ENCODE results near the gene THBS3.
A peak's percentile ranks its signal among the peaks of the same experiment; 100 is the strongest.
"Not testable (repeated sequence)": the region's sequence is repeated elsewhere in the genome, so short reads cannot be mapped to it uniquely, and the experiment has no call there.

THBS3 gene

DNA sequence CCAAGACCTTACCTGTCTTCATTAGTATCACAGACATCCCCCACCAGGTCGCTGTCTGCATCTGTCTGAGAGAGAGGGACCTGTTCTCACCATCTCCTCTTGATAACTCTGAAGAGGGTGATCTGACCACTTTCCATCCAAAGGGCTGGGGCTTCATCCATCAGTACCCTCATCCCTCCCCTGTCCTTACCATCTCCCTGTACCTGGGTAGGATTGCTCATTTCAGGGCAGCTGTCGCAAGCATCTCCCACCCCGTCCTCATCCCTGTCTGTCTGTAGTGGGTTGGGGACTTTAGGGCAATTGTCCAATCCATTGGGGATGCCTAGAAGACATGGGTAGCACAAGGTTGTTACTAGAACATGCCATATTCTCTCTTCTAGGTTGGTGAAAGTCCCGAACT, 7.9 kb downstream of the THBS3 start:
- no peak for DNase-seq (ENCODE audit: low read depth)
- no peak overlapping the region for H3K4me3 ChIP-seq (ENCODE audit: low read length)
- TF ChIP-seq, protein P1, sequence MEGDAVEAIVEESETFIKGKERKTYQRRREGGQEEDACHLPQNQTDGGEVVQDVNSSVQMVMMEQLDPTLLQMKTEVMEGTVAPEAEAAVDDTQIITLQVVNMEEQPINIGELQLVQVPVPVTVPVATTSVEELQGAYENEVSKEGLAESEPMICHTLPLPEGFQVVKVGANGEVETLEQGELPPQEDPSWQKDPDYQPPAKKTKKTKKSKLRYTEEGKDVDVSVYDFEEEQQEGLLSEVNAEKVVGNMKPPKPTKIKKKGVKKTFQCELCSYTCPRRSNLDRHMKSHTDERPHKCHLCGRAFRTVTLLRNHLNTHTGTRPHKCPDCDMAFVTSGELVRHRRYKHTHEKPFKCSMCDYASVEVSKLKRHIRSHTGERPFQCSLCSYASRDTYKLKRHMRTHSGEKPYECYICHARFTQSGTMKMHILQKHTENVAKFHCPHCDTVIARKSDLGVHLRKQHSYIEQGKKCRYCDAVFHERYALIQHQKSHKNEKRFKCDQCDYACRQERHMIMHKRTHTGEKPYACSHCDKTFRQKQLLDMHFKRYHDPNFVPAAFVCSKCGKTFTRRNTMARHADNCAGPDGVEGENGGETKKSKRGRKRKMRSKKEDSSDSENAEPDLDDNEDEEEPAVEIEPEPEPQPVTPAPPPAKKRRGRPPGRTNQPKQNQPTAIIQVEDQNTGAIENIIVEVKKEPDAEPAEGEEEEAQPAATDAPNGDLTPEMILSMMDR (conservative IDR thresholded peaks at IDR 0.05; ENCODE audit: low read length), result no peak

DNA sequence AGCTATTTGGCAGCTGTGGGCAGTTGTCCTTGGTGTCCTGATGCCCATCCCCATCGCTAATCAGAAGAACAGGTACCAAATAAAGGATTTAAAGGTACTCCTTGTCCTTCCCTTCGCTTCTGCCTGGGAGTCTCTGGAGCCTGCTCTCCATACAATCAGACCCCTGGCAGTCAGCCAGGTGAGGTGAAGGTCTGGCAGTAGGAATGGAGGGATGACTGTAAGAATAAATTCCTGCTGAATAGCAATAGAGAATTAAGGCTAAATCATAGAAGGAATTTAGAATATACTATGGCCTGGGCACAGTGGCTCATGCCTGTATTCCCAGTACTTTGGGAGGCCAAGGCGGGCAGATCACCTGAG, 9.2 kb downstream of the THBS3 start:
- DNase-seq (ENCODE audit: low read depth), result no peak
- TF ChIP-seq, protein P1 (conservative IDR thresholded peaks at IDR 0.05; ENCODE audit: low read length), result no peak
- H3K4me3 ChIP-seq (ENCODE audit: low read length), result no peak overlapping the region

DNA sequence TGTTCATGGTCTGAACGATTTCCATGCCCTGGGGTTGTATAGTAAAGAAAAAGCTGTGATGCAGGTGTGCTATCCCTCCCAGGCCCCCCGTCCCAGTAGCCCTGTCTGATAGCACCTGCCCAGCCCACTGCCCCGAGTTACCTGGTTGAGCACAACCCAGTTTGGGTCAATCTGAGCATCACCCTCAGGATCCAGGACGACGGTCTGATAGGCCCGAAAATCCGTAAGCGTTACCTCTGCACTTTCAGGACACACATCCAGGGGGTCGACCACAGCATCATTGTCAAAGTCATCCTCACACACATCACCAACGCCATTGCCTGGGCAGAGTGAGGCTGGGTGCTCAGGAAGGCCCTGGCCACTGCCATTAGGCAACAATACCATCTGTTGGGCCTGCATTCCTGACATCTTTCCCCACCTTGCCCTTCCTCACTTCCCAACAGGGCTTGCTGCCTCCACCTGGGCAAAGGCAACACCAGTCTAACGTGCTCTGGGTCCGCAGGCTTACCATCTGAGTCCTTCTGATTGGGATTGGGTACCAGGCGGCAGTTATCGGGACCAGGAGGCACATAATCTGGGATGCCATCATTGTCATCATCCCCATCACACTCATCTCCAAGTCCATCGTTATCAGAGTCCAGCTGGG, 9.7 kb downstream of the THBS3 start:
- no peak for DNase-seq (ENCODE audit: low read depth)
- TF ChIP-seq, protein P1 (conservative IDR thresholded peaks at IDR 0.05; ENCODE audit: low read length), result no peak
- H3K4me3 ChIP-seq (ENCODE audit: low read length), result no peak overlapping the region

DNA sequence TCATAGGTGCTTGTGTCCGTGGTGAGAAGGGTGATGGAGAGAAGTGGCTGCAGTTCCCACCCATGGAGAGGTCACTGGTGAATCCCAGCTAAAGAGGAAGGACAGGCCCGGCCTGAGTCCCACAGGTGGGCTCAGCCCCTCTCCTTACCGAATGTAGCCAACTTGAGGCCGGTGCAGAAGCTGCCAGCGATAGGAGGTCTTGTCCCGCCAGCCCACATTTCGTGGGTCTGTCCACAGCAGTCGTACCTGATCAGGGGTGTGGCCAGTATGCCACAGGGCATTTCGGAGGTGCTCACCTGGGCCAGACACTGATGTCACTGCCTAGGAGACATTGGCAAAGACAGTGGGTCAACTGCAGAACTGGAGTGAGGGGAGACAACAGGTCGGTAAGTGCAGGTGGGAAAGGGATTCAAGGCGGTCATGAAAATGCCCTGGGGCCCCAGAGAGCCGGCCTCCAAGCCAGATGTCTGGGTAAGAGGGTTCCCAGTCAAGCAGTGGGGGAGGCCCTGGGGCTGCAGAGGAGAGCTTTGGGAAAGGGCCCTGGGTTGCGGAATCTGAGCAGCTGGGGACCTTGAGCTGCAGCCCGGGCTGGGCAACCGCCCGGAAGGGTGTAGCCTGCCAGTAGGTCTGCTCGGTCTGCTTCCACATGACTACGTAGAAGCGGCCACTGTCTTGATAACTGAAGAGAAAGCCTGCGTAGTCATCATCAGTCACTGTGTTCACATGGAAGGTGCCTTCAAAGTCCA, 10.6 kb downstream of the THBS3 start:
- H3K4me3 ChIP-seq (ENCODE audit: low read length), result no peak overlapping the region
- TF ChIP-seq, protein P1 (conservative IDR thresholded peaks at IDR 0.05; ENCODE audit: low read length), result no peak
- DNase-seq (ENCODE audit: low read depth), result peak; percentile 41

DNA sequence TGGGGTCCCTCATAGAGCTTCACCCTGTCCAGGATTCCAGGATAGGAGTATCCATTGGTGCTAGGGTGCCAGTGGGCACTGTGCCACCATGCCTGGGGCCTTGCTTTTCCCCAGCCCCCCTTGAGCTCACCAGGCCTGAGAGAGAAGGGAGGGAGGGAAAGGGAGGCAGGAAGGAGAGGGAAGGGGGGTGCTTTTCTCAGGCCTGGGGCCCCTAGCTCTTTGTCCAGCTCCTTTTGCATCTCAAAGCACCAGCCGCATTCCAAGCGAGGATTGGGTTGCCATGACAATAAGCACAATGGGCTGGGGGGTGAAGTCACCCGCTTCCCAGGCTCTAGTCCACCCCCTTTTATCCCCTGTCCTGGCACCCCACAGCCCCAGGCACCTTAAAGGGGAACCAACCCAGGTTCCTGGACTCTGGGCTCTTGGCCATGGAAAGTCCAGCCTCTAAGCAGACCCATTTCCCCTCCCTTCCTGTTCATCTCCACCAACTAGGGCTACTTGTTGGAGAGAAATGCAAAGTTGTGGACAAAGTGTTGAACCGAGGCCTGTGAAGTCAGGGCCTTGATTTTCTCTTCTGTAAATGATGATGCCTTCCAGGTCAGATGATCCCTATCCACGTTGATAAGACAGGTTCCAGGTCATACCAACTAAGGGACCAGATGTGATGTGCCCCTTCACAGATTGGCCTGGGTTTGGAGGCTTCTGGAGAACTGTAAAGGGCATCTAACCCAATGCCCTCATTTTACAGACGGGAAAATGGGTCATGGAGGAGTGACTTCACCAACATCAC, 11.4 kb downstream of the THBS3 start:
- DNase-seq (ENCODE audit: low read depth), result no peak
- H3K4me3 ChIP-seq (ENCODE audit: low read length), result peak overlapping the region; percentile 70

DNA sequence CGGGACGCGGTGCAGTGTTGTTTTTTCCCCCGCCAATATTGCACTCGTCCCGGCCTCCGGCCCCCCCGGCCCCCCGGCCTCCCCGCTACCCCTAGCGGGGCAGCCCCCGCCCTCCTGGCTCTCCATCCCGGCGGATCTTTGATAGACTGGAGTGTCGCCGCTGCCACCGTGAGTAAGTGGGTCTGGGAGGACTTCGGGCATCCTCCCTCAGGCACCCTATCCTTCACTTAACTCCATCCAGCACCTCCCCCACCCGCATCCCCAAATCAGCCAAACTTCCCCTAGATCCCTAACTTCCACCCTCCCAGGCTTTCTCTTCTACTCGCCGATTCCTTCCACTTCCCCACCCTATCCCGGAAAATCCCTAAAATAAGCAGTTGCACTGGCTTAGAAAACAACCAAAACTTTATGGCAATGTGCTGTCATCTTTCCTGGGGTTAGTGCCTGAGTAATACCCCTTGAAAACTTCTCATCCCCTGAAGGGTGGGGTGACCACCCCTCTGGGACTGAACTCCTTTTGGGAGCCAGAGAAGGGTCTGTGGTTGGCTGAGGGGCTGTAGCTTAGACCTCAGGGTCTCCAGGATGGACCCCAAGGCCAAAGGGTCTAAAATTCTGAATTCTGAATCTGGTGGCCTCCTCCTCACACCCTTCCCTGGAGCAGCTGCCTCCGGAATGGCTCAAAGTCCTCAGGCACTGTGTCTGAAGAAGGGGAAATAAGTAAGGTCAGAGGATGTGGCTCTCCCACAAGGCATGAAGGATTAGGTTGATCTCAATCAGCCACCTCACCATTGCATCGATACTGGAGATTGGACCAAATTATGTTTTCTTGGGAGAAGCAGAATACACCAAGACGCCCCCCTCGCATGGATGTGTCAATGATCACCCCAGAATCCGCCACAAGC, 12.2 kb downstream of the THBS3 start:
- H3K4me3 ChIP-seq (ENCODE audit: low read length), result peak overlapping the region; percentile 70
- TF ChIP-seq, protein P1 (conservative IDR thresholded peaks at IDR 0.05; ENCODE audit: low read length), result no peak
- DNase-seq (ENCODE audit: low read depth), result no peak

More for the DNA sequence above, 11.4 kb downstream of the THBS3 start:
- TF ChIP-seq, protein P1 (conservative IDR thresholded peaks at IDR 0.05; ENCODE audit: low read length), result no peak

DNA sequence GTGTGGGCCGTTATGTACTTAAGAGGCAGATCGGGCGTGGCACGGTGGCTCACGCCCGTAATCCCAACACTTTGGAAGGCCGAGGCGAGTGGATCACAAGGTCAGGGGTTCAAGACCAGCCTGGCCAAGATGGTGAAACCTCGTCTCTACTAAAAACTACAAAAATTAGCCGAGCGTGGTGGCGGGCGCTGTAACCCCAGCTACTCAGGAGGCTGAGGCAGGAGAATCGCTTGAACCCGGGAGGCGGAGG, 13.8 kb downstream of the THBS3 start:
- DNase-seq (ENCODE audit: low read depth), result not testable (repeated sequence)
- H3K4me3 ChIP-seq (ENCODE audit: low read length), result peak overlapping the region; percentile 70
